GM19023 (cell line): Measurements from ENCODE around the gene TP73.

Experiments used
- ATAC-seq: cut with Tn5 transposase; IDR thresholded peaks from one replicate; pipeline ENCODE4 v1.9.1; 2021; ENCODE audit warnings: mild to moderate bottlenecking, moderate library complexity; ENCODE audit not compliant: unreplicated experiment

Gene TP73

DNA sequence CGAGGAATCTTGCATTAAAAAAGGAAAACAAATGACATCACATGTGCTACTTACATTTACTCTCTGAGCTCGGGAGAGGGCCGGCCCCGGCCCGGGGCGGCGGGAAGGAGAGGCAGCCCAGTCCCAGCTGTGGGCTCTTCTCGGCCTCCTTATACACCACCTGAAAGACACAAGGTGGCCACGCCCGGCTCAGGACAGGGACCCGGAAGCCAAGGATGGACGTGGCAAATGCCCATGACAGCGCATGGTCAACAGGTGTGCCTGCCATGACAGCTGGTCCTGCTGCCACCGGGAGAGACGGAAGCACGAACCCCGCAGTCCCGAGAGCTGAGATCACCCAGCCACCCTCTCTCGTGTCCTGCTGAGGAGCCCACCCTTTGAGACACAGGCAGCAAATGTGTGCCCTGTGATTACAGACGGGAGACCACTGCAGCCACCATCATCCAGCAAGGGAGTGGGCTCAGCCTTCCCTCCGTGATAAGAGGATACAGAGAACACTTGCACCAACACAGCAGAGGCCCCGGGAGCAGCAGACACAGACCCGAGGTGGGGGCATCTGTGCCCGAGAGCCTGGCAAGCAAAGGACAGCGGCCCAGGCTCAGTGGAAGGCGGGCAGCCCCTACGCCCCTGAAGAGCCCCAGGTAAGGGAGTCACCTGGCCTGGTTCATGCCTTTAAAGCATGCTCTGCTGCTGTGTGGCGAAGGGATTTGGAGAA is 18.8 kb upstream of the TP73 start:
- ATAC-seq: no peak

DNA sequence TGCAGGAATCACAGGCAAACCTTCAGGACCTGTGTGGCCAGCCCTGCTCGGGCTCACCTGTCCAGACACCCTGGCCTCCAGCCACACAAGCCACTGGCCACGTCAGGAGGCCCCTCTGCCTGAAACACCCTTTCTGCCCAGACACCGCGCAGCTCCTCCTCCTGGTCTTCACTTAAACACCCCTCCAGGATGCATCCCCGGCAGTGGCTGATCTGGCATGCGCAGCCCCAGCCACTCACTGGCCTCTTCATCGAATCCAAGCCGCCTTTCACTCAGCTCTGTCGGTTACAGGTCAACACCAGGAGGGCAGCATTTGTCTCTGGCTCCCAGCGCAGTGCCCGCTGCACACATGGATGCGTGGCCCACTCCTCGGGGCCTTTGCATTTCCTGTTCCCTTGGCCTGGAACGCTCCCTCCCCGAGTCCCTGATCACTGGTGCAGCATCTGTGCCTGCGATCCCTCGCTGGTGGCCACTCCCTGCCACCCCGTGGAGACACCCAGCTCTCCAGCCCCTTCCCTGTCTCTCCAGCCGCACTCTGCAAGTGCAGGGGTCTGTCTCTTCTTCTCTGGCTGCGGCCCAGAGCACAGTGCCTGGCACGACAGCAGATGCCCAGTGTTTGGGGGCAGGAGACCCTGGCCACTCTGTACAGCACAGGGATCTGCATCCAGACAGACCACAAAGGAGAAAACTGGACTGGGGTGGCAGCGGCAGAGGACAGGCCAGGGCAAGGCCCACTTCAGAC is 18.1 kb upstream of the TP73 start:
- ATAC-seq: no peak

DNA sequence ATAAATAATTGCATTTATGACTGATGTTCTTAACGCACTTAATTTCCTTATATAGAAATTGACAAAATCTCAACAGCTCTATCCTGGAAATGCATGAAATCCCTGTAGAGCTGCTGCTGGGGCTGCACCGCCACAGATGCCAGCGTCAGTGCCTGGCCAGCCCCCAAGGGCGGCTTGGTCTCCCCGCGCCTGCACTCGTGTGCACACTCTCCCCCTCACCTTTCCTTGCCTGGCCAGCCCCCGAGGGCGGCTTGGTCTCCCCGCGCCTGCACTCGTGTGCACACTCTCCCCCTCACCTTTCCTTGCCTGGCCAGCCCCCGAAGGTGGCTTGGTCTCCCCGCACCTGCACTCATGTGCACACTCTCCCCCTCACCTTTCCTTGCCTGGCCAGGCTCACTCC is 16.2 kb upstream of the TP73 start:
- ATAC-seq: no peak

DNA sequence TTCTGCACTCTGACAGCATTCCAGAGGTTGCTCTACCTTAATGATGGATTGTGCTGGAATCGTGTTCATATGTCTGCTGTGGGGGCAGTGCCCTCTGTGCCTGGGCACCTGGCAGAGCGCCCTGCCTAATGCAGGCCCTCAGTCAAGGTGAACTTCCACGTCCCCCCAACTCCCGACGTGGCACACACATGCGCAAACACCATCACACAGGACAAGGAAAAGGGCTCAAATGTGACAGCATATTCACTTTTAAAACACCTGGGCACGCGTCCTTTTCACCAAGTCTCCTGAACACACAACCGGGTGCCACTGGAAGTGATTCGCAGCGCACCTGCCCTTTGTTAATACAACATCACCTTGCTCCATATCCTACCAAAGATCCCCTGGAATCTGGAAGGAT is 15.8 kb upstream of the TP73 start:
- no peak for ATAC-seq

DNA sequence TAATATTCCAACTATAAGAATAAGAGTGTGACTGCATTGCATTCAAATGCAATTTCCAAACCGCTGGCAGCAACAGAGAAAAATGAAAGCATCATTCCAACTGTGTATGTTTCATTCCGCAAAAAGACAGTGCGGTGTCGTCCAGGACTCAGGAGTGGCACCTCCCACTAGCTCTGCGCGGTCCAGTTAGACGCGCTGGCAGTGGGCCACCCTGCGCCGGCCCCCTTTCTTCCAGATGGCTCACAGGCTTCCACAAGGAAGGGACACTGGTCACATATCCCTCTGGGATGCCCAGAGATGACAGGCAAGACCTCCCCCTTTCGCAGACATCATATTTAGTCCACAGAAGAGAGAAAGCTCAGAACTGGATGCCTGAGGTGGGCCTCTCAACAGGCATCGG is 14.3 kb upstream of the TP73 start:
- no peak for ATAC-seq

DNA sequence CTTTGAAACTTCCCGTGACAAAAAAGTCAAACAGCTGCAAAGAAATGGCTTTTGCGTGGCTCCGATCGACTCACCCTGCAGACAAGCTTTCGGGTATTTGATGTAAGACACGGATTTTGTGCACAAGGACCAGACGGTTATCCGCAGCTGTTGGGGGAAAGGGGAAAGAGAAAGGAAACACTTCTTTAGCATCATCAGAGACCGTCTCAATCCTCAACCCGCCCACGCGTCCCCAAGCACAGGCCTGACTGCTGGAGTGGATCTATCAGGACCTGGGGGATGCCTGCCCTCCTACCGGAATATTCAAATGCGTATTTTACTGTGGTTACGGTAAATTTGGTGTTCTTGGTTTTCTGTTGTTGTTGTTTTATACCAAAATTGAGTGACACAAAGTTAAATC is 13.6 kb upstream of the TP73 start:
- ATAC-seq: no peak

DNA sequence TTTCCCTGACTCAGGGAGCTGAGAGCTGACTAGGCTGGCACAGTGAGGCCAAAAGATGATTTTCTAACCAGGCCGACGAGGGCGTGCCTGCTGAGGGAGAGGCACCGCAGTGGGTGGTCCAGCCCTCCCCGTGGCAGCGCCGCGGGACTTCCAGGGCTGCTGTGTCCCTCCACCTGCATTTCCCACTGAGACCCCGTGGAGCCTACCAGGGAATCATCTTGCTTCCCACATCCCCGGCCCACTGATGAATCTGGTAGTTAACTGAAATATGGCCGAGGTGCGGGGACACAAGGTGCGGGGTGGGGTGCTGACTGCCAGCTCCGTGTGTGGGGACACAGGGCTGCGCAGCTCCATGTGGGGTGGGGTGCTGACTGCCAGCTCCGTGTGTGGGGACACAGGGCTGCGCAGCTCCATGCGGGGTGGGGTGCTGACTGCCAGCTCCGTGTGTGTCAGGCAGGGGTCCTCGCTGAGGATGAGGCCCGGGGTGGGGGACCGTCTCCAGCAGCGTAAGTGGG is 12.9 kb upstream of the TP73 start:
- no peak for ATAC-seq

DNA sequence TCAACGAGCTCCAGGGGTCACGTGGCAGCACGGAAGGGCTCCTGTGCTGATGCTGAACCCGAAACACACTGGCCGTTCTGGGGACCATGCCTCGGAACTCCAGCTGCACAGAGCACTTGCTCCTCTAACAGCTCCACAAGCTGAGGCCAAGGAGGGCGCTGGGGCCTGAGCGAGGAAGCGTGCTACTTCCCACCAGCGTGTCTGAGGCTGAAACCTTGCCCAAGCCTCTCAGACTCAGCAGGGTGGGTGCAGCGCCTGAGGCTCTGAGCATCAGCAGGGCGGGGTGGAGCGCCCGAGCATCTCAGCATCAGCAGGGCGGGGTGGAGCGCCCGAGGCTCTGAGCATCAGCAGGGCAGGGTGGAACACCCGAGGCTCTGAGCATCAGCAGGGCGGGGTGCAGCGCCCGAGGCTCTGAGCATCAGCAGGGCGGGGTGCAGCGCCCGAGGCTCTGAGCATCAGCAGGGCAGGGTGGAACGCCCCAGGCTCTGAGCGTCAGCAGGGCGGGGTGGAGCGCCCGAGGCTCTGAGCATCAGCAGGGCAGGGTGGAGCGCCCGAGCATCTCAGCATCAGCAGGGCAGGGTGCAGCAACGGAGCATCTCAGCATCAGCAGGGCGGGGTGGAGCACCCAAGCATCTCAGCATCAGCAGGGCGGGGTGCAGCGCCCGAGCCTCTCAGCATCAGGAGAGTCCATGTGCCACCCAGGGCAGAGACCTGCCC is 12.0 kb upstream of the TP73 start:
- ATAC-seq: no peak

DNA sequence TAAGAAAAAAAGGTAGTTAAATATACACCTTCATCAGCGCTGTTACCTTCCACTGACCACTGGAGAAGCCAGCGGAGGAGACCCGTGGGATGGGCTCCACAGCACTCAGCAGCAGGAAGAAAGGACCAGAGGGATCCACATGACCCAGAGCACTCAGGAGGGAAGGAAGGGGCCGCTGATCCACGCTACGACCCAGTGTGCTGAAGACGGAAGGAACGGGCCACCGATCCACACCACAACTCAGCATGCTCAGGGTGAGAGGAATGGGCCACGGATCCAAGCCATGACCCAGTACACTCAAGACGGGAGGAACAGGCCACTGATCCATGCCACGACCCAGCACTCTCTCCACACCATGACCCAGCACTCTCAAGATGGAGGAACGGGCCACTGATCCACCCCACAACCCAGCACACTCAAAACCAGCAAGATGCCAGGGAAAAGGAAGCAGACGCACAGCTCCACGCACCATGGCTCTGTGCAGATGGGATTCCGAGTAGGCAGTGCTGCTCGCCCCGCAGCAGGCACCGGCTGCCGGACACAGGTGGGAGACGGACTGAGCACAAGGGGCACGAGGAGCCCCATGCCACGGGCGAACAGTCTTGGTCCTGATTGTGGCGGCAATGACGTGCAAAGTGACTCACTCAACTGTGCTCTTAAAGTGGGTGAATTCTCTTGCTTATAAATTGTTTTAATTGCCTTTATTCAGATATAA is 11.1 kb upstream of the TP73 start:
- no peak for ATAC-seq

DNA sequence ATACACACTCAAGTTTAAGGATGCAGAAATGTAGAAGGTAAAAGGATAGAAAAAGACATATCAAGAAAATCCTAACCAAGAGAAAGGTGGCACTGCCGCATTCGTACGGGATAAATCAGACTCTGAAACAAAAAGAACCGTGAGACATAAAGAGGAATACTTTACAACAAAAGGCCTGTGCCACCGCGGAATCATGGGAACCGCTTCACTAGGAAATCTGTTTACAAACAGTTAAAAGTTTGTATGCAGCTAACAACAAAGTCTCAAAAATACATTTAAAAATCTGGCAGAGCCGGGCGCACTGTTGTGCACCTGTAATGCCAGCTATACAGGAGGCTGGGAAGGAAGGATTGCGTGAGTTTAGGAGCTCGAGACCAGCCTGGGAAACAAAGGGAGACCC is 10.5 kb upstream of the TP73 start:
- ATAC-seq: no peak

DNA sequence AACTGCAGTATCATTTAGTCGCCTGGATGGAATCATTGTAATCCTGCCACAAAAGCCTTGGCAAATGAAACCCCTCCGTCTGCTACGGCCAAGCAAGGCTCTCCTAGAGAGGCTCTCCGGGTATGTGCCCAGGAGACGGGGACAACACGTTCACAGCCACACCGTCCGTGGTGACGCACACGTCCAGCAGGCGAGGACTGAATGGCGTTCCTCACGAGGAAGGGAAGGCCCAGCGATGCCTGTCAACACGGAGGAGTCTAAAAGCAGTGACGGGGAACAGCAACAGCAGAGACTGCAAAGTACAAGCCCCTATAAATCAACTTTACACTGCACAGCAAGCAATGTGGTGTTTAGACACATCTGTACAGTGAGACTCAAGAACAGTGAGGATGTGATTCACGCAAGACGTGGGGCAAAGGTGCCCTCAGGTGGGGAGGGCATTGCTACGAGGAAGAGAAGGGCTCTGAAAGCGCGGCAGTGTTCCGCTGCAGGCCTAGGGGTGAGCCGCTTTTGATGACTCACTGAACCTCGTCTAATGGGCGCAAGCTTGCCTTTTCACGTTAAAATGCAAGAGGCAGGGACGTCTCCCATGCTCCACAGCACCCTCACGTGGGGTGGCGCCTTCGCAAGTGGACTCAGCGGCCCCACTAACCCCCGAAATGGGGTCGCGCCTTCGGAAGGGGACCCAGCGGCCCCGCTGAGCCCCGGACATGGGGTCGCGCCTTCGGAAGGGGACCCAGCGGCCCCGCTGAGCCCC is 9.2 kb upstream of the TP73 start:
- no peak for ATAC-seq

DNA sequence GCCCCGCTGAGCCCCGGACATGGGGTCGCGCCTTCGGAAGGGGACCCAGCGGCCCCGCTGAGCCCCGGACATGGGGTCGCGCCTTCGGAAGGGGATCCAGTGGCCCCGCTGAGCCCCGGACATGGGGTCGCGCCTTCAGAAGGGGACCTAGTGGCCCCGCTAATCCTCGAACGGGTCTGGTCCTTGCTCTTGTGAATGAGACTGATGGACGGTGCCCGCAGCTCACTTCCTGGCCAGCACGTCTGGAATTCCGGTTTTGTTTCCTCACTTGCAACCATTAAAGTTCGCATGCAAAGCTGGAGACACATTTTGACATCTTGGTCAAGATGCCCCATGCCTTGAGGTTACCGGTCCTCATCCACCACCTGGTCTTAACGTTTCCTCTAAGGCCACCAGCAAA is 8.0 kb upstream of the TP73 start:
- no peak for ATAC-seq

DNA sequence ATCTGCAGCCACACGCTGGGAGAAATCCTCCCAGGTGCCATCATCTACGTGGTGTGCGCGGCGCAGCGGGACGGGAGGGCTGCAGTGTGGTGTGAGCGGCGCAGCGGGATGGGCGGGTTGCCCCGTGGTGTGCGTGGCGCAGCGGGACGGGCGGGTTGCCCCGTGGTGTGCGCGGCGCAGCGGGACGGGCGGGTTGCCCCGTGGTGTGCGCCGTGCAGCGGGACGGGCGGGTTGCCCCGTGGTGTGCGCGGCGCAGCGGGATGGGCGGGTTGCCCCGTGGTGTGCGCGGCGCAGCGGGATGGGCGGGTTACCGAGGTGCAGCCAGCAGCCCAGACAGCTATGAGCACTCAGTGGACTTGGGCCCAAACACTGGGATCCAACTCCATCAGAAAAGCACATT is 7.1 kb upstream of the TP73 start:
- ATAC-seq: no peak

DNA sequence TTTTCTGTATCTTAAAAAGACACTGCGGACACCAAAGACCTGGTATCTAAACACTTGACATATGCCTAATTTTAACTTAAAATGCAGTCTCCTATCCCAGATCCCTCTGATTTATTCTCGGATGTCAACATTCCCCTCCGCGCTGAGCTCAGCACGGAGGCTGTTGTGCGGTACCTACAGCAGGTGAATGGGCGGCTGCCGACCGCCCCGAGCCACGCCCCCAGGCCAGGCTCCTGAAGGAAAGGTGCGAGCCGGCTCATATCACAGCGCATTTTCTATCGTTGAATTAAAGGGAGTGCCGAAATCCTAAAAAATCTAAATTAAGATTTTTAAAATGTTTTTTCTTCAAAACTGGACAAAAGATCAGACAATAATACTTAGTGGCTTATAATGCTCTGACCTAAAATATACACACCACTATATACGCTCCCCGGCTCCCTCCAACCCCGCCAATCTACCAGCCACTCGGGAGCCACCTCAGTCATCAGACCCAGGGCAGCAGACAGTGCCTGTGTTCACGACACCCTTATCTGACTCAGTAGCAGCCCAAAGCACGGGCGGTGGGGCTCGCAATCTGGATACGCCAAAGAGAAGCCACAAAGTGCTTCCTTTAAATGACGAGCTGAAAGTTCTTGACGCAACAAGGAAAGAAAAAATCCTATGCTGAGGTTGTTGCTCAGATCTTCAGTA is 6.5 kb upstream of the TP73 start:
- ATAC-seq: no peak

DNA sequence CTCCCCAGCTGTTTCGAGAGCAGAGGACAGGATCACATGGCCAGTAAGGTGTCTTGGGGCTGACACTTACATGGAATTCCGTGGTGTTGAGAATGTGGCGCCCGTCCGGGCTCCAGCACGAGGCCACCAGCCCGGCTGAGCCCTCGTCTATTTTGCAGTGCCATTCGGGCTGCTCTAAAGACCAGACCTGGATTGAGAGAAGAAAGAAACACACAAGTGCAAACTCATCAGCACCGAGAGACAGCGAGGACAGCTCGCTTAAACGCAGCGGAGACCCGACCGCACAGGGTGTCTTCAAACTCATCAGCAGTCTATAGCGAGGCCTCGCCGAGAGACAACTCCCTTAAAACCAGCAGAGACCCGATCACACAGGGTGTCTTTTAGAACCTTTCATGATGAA is 5.7 kb upstream of the TP73 start:
- ATAC-seq: no peak

DNA sequence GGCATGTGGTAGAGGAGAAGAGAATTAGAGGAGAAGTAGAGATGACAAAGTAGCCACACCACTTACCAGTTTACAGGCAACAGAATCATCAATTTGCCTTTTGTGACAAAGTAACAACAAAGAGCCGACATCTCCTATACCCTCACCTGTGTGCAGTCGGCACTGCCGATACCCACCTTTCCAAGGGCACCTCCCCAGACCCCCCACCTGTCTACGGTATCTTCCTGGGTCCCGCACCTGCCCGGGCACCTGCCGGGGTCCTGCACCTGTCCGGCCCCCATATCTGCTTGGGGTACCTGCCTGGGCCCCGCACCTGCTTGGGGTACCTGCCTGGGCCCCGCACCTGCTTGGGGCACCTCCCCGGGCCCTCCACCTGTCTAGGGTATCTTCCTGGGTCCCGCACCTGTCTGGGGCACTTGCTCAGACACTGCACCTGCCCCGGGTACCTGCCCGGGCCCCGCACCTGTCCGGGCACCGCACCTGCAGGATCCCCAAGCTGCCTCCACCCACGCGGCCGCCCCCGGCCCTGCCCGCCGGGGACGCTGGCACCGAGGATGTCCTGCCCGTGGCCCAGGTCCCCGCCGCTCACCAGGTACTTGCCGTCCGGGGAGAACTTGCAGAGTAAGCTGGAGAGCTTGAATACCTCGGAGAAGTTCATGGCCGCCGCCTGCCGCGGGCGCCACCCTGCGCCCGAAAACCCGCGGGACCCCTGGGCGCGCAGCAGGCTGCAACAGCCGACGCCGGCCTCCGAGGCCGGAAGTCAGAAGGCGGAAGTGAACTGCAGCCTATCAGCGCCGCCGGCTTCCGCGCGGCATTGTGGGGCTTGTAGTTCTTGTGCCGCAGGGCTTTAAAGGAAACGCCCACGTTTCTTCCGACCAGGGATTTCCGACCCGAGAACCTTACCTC is 2.7 kb upstream of the TP73 start, which contains the start of gene WRAP73:
Gene WRAP73 (minus strand): TSS at position 762 of the 906 bp plus-strand sequence. CDS start 104 bp downstream, at position 658.
- peak; percentile 64 for ATAC-seq

DNA sequence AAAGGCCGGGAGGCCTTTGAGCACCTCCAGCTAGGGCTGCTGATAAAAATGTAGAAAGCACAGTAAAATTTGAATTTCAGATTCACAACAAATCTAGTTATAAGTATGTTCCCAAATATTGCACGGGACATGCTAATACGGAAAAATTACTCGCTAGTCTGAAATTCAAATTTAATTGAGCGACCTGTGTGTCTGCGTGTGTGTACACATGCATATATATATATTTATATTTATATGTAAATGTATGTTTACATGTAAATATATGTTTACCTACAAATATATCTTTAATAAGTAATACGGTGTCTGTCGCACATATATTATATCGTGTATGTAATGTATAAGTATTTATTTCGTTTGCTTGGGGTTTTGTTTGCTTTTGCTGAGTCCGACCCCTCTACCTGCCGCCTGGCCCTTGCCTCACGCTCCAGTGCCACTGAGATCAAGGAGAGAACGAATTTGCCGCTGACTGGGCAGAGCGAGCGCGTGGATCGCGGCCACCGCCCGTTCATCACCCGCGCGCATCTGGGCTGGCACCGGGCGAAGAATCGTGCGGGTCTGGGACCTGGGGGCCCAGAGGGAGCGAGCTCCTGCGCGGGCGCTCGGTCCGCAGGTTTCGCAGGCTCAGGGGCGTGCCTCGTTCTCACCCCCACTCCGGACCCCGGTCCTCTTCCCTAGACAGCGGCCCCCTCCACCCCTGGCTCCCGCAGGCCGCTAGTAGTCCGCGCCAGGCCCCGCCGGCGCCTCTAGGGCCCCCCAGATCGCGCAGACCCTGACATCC is 1.9 kb upstream of the TP73 start:
- no peak for ATAC-seq
